ENCODE data around the gene PRPF8.

PRPF8 gene

GRCh38 chr17:1714427-1714979 is 29.8 kb upstream of the PRPF8 start:
- Histone ChIP-seq H3K4me3 (replicated peaks; ENCODE audit: low read depth, low read length) (peak overlapping the region; percentile 88), H3K36me3 (ENCODE audit: control insufficient read depth, insufficient read depth, low read length) (peaks cover 12% of the 10 kb centered on the region), H3K27me3 (replicated peaks; ENCODE audit: control insufficient read depth, insufficient read depth, low read length) (no peaks in the 10 kb centered on the region)
- no peak for TF ChIP-seq CTCF (IDR thresholded peaks at IDR 0.05; ENCODE audit: insufficient read depth, low read length, poor library complexity, severe bottlenecking)
- DNase-seq (ENCODE audit: extremely low read depth, insufficient read length) = no peak

GRCh38 chr17:1713878-1714426 is 29.3 kb upstream of the PRPF8 start:
- Histone ChIP-seq H3K36me3 (ENCODE audit: control insufficient read depth, insufficient read depth, low read length) (peaks cover 12% of the 10 kb centered on the region), H3K27me3 (replicated peaks; ENCODE audit: control insufficient read depth, insufficient read depth, low read length) (no peaks in the 10 kb centered on the region), H3K4me3 (replicated peaks; ENCODE audit: low read depth, low read length) (no peak overlapping the region)
- no peak for DNase-seq (ENCODE audit: extremely low read depth, insufficient read length)
- peak; percentile 27 for TF ChIP-seq CTCF (IDR thresholded peaks at IDR 0.05; ENCODE audit: insufficient read depth, low read length, poor library complexity, severe bottlenecking)

GRCh38 chr17:1713160-1713877 is 28.7 kb upstream of the PRPF8 start:
- Histone ChIP-seq H3K4me3 (replicated peaks; ENCODE audit: low read depth, low read length) (no peak overlapping the region), H3K36me3 (ENCODE audit: control insufficient read depth, insufficient read depth, low read length) (peaks cover 12% of the 10 kb centered on the region), H3K27me3 (replicated peaks; ENCODE audit: control insufficient read depth, insufficient read depth, low read length) (no peaks in the 10 kb centered on the region)
- no peak for TF ChIP-seq CTCF (IDR thresholded peaks at IDR 0.05; ENCODE audit: insufficient read depth, low read length, poor library complexity, severe bottlenecking)
- DNase-seq (ENCODE audit: extremely low read depth, insufficient read length) = no peak

GRCh38 chr17:1712271-1712670 is 27.6 kb upstream of the PRPF8 start:
- no peak overlapping the region for H3K4me3 ChIP-seq (replicated peaks; ENCODE audit: low read depth, low read length)
- TF ChIP-seq CTCF (IDR thresholded peaks at IDR 0.05; ENCODE audit: insufficient read depth, low read length, poor library complexity, severe bottlenecking) = no peak
- H3K27me3 ChIP-seq (replicated peaks; ENCODE audit: control insufficient read depth, insufficient read depth, low read length) = no peaks in the 10 kb centered on the region
- DNase-seq (ENCODE audit: extremely low read depth, insufficient read length) = no peak
- peaks cover 12% of the 10 kb centered on the region for H3K36me3 ChIP-seq (ENCODE audit: control insufficient read depth, insufficient read depth, low read length)

GRCh38 chr17:1711804-1712203 is 27.1 kb upstream of the PRPF8 start:
- peaks cover 12% of the 10 kb centered on the region for H3K36me3 ChIP-seq (ENCODE audit: control insufficient read depth, insufficient read depth, low read length)
- H3K27me3 ChIP-seq (replicated peaks; ENCODE audit: control insufficient read depth, insufficient read depth, low read length) = no peaks in the 10 kb centered on the region
- H3K4me3 ChIP-seq (replicated peaks; ENCODE audit: low read depth, low read length) = no peak overlapping the region
- no peak for TF ChIP-seq CTCF (IDR thresholded peaks at IDR 0.05; ENCODE audit: insufficient read depth, low read length, poor library complexity, severe bottlenecking)
- no peak for DNase-seq (ENCODE audit: extremely low read depth, insufficient read length)

Measured in GM06990 (cell line).